GM12878 (cell line): ENCODE results near the gene SP2. TPM values are rescaled to one million over a fixed set of nuclear protein-coding genes. Genes with fewer than 3 reads are reported as not detected.

Experiments used
- ATAC-seq: fragments of 200-7000 bp; cut with Tn5 transposase; 3 replicates; pipeline ENCODE4 v1.9.1; 2020; ENCODE audit warnings: mild to moderate bottlenecking, moderate library complexity
- BruUV-seq: library from RNA; stranded (reverse); fragments of 400-500 nt; replicated peaks from 2 replicates; lab custom pipeline; 2021; lab: Mats Ljungman, UMichigan
- CTCF ChIA-PET: fragments of 300-600 bp; sonication (Branson Sonifier 250); formaldehyde crosslinking; extraction: SDS; loops from one replicate; lab custom pipeline; 2021; ENCODE audit warnings: inconsistent platforms; lab: Yijun Ruan, JAX
- POLR2A ChIA-PET: fragments of 350-600 bp; formaldehyde crosslinking; extraction: SDS; loops from one replicate; lab custom pipeline; 2021; ENCODE audit warnings: inconsistent platforms; lab: Charles Lee
- RAD21 ChIA-PET: fragments of 300-600 bp; sonication (Branson Sonifier 250); formaldehyde crosslinking; loops from one replicate; lab custom pipeline; 2023; ENCODE audit warnings: antibody characterized with exemption; ENCODE audit not compliant: unreplicated experiment; lab: Charles Lee
- SMC1A ChIA-PET: fragments of 300-600 bp; sonication (Branson Sonifier 250); formaldehyde crosslinking; loops from one replicate; lab custom pipeline; 2023; ENCODE audit not compliant: unreplicated experiment, uncharacterized antibody; lab: Charles Lee
- DNase-seq: peaks from one replicate; pipeline ENCODE4 v3.0.0-alpha.2; 2011; ENCODE audit warnings: low read depth, low spot score
- FAIRE-seq: peaks from 3 replicates; lab custom pipeline; 2011; peaks lifted over from hg19 to GRCh38; lab: Jason Lieb, UNC
- H2AFZ ChIP-seq: 2 replicates; pipeline ENCODE4 v1.6.0; 2011; ENCODE audit warnings: low read depth, low read length, control low read depth; ENCODE audit not compliant: control insufficient read depth
- H3K27ac ChIP-seq: 2 replicates; pipeline ENCODE4 v1.5.1; 2011; ENCODE audit warnings: control low read depth; ENCODE audit not compliant: control insufficient read depth, insufficient read depth
- H3K27me3 ChIP-seq, 2 experiments: replicated peaks in 1 of 2; 2 replicates each; pipeline versions ENCODE4 v1.6.0 to v1.6.1; 2011; ENCODE audit warnings: low read length in 1 of 2; ENCODE audit not compliant: control insufficient read depth in 2 of 2, insufficient read depth in 2 of 2
- H3K36me3 ChIP-seq, 2 experiments: 2 replicates each; pipeline ENCODE4 v1.5.1; 2011; ENCODE audit warnings: low read length in 1 of 2; ENCODE audit not compliant: control insufficient read depth in 2 of 2, insufficient read depth in 2 of 2
- H3K4me1 ChIP-seq: 2 replicates; pipeline ENCODE4 v1.6.1; 2011; ENCODE audit warnings: mild to moderate bottlenecking, low read length, moderate library complexity, mixed read lengths; ENCODE audit not compliant: control insufficient read depth, insufficient read depth
- H3K4me2 ChIP-seq: 2 replicates; pipeline ENCODE4 v1.6.0; 2011; ENCODE audit warnings: control low read depth; ENCODE audit not compliant: control insufficient read depth, insufficient read depth
- H3K4me3 ChIP-seq: fragments of 200-600 bp; sonication (generic); 2 replicates; pipeline ENCODE4 v1.5.1; 2016
- H3K79me2 ChIP-seq: 2 replicates; pipeline ENCODE4 v1.6.0; 2011; ENCODE audit warnings: low read length; ENCODE audit not compliant: control insufficient read depth, insufficient read depth
- H3K9ac ChIP-seq: 2 replicates; pipeline ENCODE4 v1.8.0; 2011; ENCODE audit warnings: low read length, control low read depth, mixed read lengths; ENCODE audit not compliant: control insufficient read depth, insufficient read depth
- H3K9me3 ChIP-seq: replicated peaks from 3 replicates; pipeline ENCODE4 v1.5.1; 2011; ENCODE audit warnings: mild to moderate bottlenecking, low read length; ENCODE audit not compliant: control insufficient read depth, insufficient read depth
- H4K20me1 ChIP-seq: 2 replicates; pipeline ENCODE4 v1.6.0; 2011; ENCODE audit not compliant: control insufficient read depth, insufficient read depth
- BCLAF1 ChIP-seq: fragments of 450-650 bp; IDR thresholded peaks from 2 replicates; pipeline ENCODE4 v1.6.1; 2017; ENCODE audit warnings: antibody characterized with exemption, mild to moderate bottlenecking, moderate library complexity
- CHD1 ChIP-seq: IDR thresholded peaks from 2 replicates; pipeline ENCODE4 v1.6.1; 2012; ENCODE audit warnings: low read depth, low read length, improper control_type of control experiment
- E2F4 ChIP-seq: IDR thresholded peaks from 2 replicates; pipeline ENCODE4 v1.6.1; 2012; ENCODE audit warnings: low read depth, low read length, improper control_type of control experiment
- EGR1 ChIP-seq, 2 experiments: IDR thresholded peaks; 1 replicate in 1 of 2; 2 replicates in 1 of 2; pipeline ENCODE4 v1.6.1; 2011 to 2012; ENCODE audit warnings: low read depth in 2 of 2, low read length in 2 of 2, borderline replicate concordance in 1 of 2, mild to moderate bottlenecking in 1 of 2, moderate library complexity in 1 of 2
- ETV6 ChIP-seq, 2 experiments: fragments of 450-650 bp in 1 of 2; IDR thresholded peaks in 1 of 2; conservative IDR thresholded peaks in 1 of 2; 2 replicates each; pipeline ENCODE4 v1.6.1; 2014; ENCODE audit warnings: antibody characterized with exemption in 1 of 2, borderline replicate concordance in 1 of 2, low read depth in 1 of 2, mild to moderate bottlenecking in 1 of 2, moderate library complexity in 1 of 2
- HDAC2 ChIP-seq: fragments of 200-600 bp; sonication (generic); IDR thresholded peaks from 2 replicates; pipeline ENCODE4 v1.6.1; 2017
- IKZF2 ChIP-seq, 2 experiments: fragments of 450-650 bp; IDR thresholded peaks; 2 replicates each; pipeline ENCODE4 v1.6.1; 2017; ENCODE audit warnings: mild to moderate bottlenecking in 2 of 2, moderate library complexity in 2 of 2
- MAX ChIP-seq: IDR thresholded peaks from 2 replicates; pipeline ENCODE4 v1.6.1; 2012; ENCODE audit warnings: low read depth, low read length, improper control_type of control experiment
- POLR2A ChIP-seq: IDR thresholded peaks from 2 replicates; pipeline ENCODE4 v1.6.1; 2011; ENCODE audit warnings: low read depth, mild to moderate bottlenecking, low read length
- POLR2AphosphoS2 ChIP-seq: IDR thresholded peaks from 2 replicates; pipeline ENCODE4 v1.6.1; 2011; ENCODE audit warnings: low read depth, mild to moderate bottlenecking, low read length, improper control_type of control experiment, moderate library complexity
- PRDM15 ChIP-seq: fragments of 450-650 bp; formaldehyde crosslinking; IDR thresholded peaks from 2 replicates; pipeline ENCODE4 v1.4.0; 2020; ENCODE audit warnings: mild to moderate bottlenecking, moderate library complexity
- ZNF217 ChIP-seq: fragments of 450-650 bp; IDR thresholded peaks from 2 replicates; pipeline ENCODE4 v1.6.1; 2017; ENCODE audit warnings: antibody characterized with exemption, mild to moderate bottlenecking
- WGBS: methylation state at CpG from one replicate; pipeline ENCODE4 v1.1.6; 2016; ENCODE audit warnings: low lambda C conversion rate; ENCODE audit not compliant: insufficient replicate concordance, insufficient coverage; ENCODE audit errors: missing lambda C conversion rate; 5-methylcytosine and 5-hydroxymethylcytosine counted together
- in situ Hi-C: fragments of 300-500 bp; cut with MboI; formaldehyde crosslinking; loops from 9 replicates; pipeline ENCODE4 v1.14.3; 2018; ENCODE audit warnings: mixed read lengths
- intact Hi-C: fragments of 100-400 bp; cut with micrococcal nuclease; formaldehyde crosslinking; loops from one replicate; pipeline ENCODE4 v1.14.2; 2022; ENCODE audit not compliant: unreplicated experiment
- polyA plus RNA-seq, 11 experiments: library from polyadenylated mRNA; depleted of rRNA in 4 of 11; unstranded in 6 of 11; stranded (reverse) in 5 of 11; fragments of >200 nt; fragmentation: Nextera tagmentation in 4 of 11; fragmentation: Illumina TruSeq in 1 of 11; extraction: Ambion mirVana in 4 of 11; extraction: Trizol in 1 of 11; gene quantifications; 1 replicate in 1 of 11; 2 replicates in 10 of 11; pipeline versions ENCODE4 v1.2.1 to v1.2.3, GENCODE V29; 2011 to 2016; ENCODE audit warnings: inconsistent platforms in 2 of 11, missing spikeins in 2 of 11, low read depth in 1 of 11
- total RNA-seq, 4 experiments: library from RNA; depleted of rRNA in 3 of 4; stranded (reverse); fragments of >200 nt in 3 of 4; fragmentation: Illumina TruSeq in 1 of 4; extraction: Trizol in 1 of 4; gene quantifications; 2 replicates each; pipeline versions ENCODE4 v1.2.1 to v1.2.3, GENCODE V29; 2013 to 2021
- TF ChIP-seq, protein P1 (sequence below): fragments of 450-650 bp; IDR thresholded peaks from 2 replicates; pipeline ENCODE4 v1.6.1; 2018; ENCODE audit warnings: borderline replicate concordance, mild to moderate bottlenecking; ENCODE audit not compliant: partially characterized antibody

SP2 gene
- total and polyA plus RNA-seq, 10 of the 15 experiments (the other 5 are each of a cell fraction or from before 2014, with no cell fraction given), result 1.2 to 19.1 (median 4.8) TPM

DNA sequence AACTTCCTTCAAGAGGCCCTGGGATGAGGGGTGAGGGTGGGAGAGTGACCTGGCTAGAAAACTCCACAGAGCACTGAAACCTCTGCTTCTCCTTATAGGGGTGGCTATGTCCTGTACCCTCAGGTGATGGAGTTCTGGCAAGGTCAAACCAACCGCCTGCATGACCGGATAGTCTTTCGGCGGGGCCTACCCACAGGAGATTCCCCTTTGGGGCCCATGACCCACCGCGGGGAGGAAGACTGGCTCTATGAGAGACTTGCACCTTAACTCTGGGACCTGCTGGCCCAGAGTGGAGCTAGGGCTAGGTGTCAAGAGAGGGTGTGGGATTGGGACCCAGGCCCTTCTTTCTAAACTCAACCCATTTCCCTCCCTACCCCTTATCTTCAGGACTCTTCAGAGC is 50.5 kb downstream of the SP2 start:
- ATAC-seq, result no peak
- POLR2A ChIA-PET, result interaction anchor here (1.2 to 2.7 kb wide), 5 partner anchors 11 to 69 kb away, joined by 4 to 23 read pairs (median 9); partner anchors contain the start of genes CDK5RAP3 and SP2
- H3K4me1 ChIP-seq, result peaks cover 44% of the 10 kb centered on the region
- TF ChIP-seq POLR2AphosphoS2, result no peak
- TF ChIP-seq HDAC2, result no peak
- no peak for TF ChIP-seq CHD1
- no peak for TF ChIP-seq POLR2A
- TF ChIP-seq, protein P1, sequence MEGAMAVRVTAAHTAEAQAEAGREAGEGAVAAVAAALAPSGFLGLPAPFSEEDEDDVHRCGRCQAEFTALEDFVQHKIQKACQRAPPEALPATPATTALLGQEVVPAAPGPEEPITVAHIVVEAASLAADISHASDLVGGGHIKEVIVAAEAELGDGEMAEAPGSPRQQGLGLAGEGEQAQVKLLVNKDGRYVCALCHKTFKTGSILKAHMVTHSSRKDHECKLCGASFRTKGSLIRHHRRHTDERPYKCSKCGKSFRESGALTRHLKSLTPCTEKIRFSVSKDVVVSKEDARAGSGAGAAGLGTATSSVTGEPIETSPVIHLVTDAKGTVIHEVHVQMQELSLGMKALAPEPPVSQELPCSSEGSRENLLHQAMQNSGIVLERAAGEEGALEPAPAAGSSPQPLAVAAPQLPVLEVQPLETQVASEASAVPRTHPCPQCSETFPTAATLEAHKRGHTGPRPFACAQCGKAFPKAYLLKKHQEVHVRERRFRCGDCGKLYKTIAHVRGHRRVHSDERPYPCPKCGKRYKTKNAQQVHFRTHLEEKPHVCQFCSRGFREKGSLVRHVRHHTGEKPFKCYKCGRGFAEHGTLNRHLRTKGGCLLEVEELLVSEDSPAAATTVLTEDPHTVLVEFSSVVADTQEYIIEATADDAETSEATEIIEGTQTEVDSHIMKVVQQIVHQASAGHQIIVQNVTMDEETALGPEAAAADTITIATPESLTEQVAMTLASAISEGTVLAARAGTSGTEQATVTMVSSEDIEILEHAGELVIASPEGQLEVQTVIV, result no peak
- no peak for TF ChIP-seq MAX
- no peak for TF ChIP-seq ZNF217
- no peak for TF ChIP-seq E2F4
- no peak for TF ChIP-seq EGR1 (IDR thresholded peaks at IDR 0.05; ENCODE audit: borderline replicate concordance in 1 of 2, low read depth in 2 of 2, low read length in 2 of 2)
- no peak for TF ChIP-seq PRDM15 (CRISPR knock-in tag)
- no peak for TF ChIP-seq ETV6 (conservative IDR thresholded peaks at IDR 0.05 in 1 of 2, IDR thresholded peaks at IDR 0.05 in 1 of 2; ENCODE audit: borderline replicate concordance in 1 of 2, low read depth in 1 of 2)
- no peak for TF ChIP-seq BCLAF1
- TF ChIP-seq IKZF2 (IDR thresholded peaks at IDR 0.05), result no peak

More for the DNA sequence above, 50.5 kb downstream of the SP2 start:
- Histone ChIP-seq H3K4me2 (no peak overlapping the region), H3K36me3 (peaks cover 3 to 8% of the 10 kb centered on the region in 2 experiments), H3K9me3 (no peaks in the 10 kb centered on the region), H3K9ac (no peak overlapping the region), H2AFZ (no peak overlapping the region), H4K20me1 (no peaks in the 10 kb centered on the region), H3K27me3 (no peaks in the 10 kb centered on the region), H3K79me2 (peaks cover 20% of the 10 kb centered on the region), H3K4me3 (no peak overlapping the region), H3K27ac (peak overlapping the region; percentile 15; the same call in 1 of the 2 replicates)
- ChIA-PET CTCF (interaction anchor here (0.7 to 18.1 kb wide), 26 partner anchors 9 to 254 kb away, joined by 3 to 463 read pairs (median 6); partner anchors contain the start of genes CDK5RAP3, NFE2L1, PRR15L and SCRN2), SMC1A (interaction anchor here (0.7 to 8.1 kb wide), 11 partner anchors 9 to 103 kb away, joined by 3 to 158 read pairs (median 6); partner anchors contain the start of genes CDK5RAP3, SCRN2 and SP2), RAD21 (interaction anchor here (0.9 to 7.6 kb wide), 10 partner anchors 13 to 105 kb away, joined by 3 to 126 read pairs (median 4); partner anchors contain the start of genes CDK5RAP3, SCRN2 and SP2)
- FAIRE-seq, result no peak
- in situ Hi-C loops (no loop called here), intact Hi-C loops (no loop called here)
- no peak for DNase-seq
- 82% methylated on average over 6 of the region's 6 CpGs for WGBS
- BruUV-seq, result no TSS peak
